GM12801 (cell line): ENCODE results near the gene VGLL2.

ENCODE experiments used
- CTCF ChIP-seq: IDR thresholded peaks from one replicate; pipeline ENCODE4 v1.5.1; 2011; ENCODE audit warnings: control low read depth; ENCODE audit not compliant: insufficient read length; ENCODE audit errors: extremely low read depth

VGLL2 gene

GRCh38 chr6:117272032-117272866 lies 6.9 kb downstream of the VGLL2 start:
- TF ChIP-seq CTCF = no peak

GRCh38 chr6:117272891-117273290 lies 7.5 kb downstream of the VGLL2 start:
- TF ChIP-seq CTCF = no peak

- no peak for TF ChIP-seq CTCF
These were observed 9.8 kb downstream of the VGLL2 start for GRCh38 chr6:117275205-117275604.

- no peak for TF ChIP-seq CTCF
These were observed 10.4 kb downstream of the VGLL2 start for GRCh38 chr6:117275711-117276110.

- TF ChIP-seq CTCF = no peak
These were observed 11.5 kb downstream of the VGLL2 start for GRCh38 chr6:117276778-117277316.

GRCh38 chr6:117280922-117281321 lies 15.6 kb downstream of the VGLL2 start:
- TF ChIP-seq CTCF = no peak

- TF ChIP-seq CTCF = no peak
These were observed 22.8 kb downstream of the VGLL2 start for GRCh38 chr6:117288083-117288715.
